GM13977 (cell line): Measurements from ENCODE around the gene DOC2B.
"Not testable (repeated sequence)": the region's sequence is repeated elsewhere in the genome, so short reads cannot be mapped to it uniquely, and the experiment has no call there.

ENCODE experiments used
- DNase-seq: peaks from one replicate; pipeline ENCODE4 v3.0.0; 2012; ENCODE audit warnings: low spot score
- in situ Hi-C: fragments of 300-500 bp; cut with MboI; formaldehyde crosslinking; loops from one replicate; pipeline ENCODE4 v1.12.0; 2022; ENCODE audit warnings: low sequenced_read_pairs, low pct_unique_long_range_greater_than_20kb, mixed read lengths, inconsistent platforms; ENCODE audit not compliant: unreplicated experiment
- TF ChIP-seq, protein P1 (sequence below): IDR thresholded peaks from 2 replicates; pipeline ENCODE4 v1.5.1; 2012; ENCODE audit warnings: mild to moderate bottlenecking, control low read depth; ENCODE audit not compliant: insufficient read depth; ENCODE audit errors: extremely low read depth, missing control alignments

DOC2B gene

DNA sequence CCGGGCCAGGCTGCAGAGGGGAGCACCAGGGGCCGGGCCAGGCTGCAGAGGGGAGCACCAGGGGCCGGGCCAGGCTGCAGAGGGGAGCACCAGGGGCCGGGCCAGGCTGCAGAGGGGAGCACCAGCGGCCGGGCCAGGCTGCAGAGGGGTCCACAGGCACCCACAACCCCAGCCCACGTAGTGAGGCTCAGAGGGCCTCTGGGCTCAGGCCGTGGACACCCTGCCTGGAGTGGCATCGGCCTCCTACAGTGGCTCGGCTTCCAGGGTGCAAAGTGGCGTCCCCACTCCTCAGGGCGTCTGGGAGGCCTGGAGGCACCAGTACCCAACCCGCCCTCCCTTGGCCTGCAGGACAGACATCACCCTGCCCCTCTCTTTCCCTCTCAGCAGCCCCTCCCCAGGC, 9.6 kb downstream of the DOC2B start:
- in situ Hi-C loops, result no loop called here
- DNase-seq, result no peak
- TF ChIP-seq, protein P1, sequence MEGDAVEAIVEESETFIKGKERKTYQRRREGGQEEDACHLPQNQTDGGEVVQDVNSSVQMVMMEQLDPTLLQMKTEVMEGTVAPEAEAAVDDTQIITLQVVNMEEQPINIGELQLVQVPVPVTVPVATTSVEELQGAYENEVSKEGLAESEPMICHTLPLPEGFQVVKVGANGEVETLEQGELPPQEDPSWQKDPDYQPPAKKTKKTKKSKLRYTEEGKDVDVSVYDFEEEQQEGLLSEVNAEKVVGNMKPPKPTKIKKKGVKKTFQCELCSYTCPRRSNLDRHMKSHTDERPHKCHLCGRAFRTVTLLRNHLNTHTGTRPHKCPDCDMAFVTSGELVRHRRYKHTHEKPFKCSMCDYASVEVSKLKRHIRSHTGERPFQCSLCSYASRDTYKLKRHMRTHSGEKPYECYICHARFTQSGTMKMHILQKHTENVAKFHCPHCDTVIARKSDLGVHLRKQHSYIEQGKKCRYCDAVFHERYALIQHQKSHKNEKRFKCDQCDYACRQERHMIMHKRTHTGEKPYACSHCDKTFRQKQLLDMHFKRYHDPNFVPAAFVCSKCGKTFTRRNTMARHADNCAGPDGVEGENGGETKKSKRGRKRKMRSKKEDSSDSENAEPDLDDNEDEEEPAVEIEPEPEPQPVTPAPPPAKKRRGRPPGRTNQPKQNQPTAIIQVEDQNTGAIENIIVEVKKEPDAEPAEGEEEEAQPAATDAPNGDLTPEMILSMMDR, result no peak

DNA sequence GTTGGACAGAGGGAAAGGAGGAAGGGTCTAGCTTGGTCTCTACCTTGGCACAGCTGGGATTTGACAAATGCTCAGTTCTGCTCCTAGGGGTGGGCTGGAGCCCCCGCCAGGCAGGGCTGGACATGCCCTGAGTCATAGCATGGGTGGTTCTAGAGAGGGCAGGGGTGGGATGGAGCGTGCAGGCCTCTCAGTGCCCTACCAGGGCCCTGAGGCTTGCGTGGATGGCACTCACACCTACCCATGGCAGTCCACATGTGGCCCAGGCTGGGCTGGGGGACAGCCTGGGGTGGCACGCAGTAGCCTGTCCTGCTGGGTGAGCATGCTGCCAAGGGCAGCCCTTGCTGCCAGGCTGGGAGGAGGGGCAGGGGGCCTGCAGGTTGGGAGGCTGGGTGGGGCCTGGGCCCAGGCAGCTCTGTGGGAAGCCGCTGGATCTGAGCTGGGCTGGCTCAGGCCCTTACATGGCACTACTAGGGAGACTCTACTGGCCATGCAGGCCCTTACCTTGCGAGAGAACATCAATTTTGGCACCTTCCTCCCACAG, 11.2 kb downstream of the DOC2B start:
- DNase-seq, result no peak
- TF ChIP-seq, protein P1, result no peak
- in situ Hi-C loops, result no loop called here

DNA sequence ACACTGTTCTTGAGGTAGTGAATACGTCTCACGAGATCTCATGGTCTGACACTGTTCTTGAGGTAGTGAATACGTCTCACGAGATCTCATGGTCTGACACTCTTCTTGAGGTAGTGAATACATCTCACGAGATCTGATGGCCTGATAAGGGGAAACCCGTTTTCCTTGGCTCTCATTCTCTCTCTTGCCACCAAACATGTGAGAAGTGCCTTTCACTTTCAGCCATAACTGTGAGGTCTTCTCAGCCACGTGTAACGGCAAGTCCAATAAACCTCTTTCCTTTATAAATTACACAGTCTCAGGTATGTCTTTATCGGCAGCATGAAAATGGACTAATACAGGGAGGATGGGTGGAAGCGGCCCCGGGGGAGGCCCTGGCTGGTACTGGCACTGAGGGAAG, 12.8 kb downstream of the DOC2B start:
- DNase-seq, in situ Hi-C loops: not testable (repeated sequence)

DNA sequence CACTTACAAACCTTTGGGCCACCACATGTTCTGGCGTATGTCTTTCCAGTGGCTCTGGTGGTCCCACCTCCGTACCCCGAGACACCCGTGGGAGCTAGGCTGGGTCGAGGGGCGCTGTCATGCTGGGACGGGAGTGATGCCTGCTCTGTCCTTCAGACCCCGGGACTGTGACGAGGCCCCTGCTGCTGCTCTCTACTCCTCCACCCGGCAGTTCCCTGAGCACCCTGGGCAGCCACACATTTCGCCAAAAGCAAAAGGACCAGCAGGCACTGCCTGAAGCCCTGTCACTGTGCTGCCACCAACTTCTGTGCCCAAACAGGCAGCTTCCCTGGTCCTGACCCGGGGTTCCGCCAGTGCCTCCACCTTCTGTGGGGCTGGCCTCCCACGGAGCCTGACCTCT, 15.5 kb downstream of the DOC2B start:
- no peak for DNase-seq
- TF ChIP-seq, protein P1, result no peak
- in situ Hi-C loops, result no loop called here

DNA sequence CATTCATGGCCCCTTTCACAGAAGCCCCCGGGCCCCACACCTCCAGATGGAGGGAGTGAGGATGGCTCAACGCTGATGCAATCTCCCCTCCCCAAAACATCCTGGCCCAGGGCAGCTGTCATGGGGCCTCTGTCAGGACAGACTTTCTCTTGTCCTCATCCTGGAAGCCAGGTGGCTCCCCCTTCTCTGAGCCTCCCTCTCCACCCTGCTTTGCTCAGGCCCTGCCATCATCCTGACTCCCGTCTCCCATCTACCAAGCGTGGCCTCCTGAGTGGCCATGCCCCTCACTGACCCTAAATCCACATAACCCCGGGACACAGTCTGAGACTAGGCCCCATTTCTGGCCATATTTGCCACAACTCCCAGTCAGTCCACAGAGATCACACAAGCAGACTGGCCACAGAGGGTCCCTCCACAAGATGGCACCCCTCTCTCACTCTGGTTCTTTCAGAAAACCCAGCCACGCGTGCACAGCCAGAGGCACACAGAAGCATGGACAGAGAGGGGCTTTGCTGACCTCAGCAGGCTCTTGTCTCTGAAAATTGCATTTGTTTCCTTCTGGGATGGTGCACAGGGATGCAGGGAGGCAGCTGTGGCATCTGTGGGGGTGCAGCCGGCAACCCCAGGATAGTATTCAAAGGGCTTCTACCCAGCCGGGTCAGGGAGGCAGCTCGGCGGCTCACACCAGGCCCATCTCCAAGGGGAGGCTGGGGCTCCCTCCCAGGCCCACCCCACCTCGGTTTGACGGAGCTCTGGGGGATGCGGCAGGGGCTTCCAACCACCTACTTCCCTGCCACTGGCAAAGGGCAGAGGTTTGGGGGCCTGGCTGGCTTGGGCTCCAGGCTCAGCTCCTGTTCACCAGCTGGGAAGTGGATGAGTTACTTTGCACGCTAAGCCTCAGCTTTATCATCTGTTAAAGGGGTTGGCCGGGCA, 16.9 kb downstream of the DOC2B start:
- TF ChIP-seq, protein P1, result peak; percentile 44
- in situ Hi-C loops, result no loop called here
- DNase-seq, result peak; percentile 59

DNA sequence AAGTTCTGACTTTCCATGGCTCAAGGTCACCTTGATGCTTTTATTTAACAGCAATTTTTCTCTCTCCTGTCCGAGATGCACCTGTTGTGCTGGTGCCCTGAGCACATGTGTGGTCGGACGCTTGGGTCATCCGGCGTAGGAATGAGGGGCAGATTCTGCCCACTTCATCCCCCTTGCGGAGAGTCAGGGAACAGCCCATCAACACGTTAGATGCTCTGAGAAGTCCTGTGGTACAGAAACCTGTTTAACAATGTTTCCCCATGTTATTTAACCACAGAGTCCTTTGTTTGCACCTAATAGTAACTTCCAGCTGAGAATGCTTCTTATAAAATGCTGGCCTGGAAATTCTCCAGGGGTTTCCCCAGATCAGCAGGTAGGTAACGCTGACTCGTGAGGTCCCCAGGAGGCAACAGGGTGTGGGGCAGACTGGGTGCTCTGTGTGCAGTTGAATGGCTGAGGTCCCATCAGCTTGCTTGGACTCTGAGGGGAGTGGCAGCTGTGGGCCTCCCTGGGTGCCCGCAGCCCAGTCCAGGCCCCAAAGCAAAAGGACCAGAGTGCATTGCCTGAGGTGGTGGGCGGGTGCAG, 17.8 kb downstream of the DOC2B start:
- in situ Hi-C loops, result no loop called here
- TF ChIP-seq, protein P1, result no peak
- DNase-seq, result no peak

DNA sequence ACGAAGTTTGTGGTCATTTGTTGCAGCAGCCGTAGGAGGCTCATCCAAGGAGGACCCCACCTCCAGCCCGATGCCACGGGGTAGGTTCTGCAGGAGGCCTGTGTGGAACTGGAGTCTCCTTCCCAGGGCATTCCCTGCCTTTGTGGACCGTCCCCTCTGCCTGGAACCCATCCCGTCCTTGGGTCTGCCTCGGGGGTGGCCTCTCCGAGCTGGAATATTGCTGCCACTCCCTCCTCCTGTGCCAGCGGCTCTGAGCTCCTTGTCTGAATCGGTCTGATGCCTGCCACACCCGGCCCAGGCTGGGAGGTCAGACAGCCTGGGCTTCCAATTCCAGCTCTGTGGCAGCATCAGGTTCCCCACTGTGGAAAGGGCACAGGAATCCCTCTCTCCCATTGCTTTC, 18.8 kb downstream of the DOC2B start:
- no peak for DNase-seq
- in situ Hi-C loops, result no loop called here
- TF ChIP-seq, protein P1, result no peak
